Activated T-cell treated with anti-CD3 and anti-CD28 coated beads for 48 hours (primary cell): ENCODE data around the gene EPG5.
"Not testable (repeated sequence)": the region's sequence is repeated elsewhere in the genome, so short reads cannot be mapped to it uniquely, and the experiment has no call there.

Experiments used
- DNase-seq: peaks from one replicate; pipeline ENCODE4 v3.0.0-alpha.2; 2020; ENCODE audit warnings: low read depth

EPG5 gene

DNA sequence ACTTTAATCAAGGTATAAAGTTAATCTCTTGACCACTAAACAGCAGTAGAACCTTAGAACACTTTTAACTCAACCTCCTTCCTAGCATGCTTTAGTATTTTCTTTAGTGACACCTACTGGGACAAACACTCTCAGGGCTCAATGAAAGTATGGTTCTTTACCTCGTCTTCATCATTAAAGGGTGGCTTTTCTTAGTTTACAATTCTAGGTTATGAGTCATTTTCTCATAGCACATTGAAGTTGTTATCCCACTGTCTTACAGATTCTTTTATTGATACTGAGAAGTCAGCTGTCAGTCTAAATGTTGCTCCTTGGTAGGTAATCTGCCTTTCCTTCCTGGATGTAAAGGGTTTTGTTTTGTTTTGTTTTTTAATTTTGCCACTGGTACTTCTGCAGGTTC is 103.7 kb downstream of the EPG5 start:
- DNase-seq: no peak

DNA sequence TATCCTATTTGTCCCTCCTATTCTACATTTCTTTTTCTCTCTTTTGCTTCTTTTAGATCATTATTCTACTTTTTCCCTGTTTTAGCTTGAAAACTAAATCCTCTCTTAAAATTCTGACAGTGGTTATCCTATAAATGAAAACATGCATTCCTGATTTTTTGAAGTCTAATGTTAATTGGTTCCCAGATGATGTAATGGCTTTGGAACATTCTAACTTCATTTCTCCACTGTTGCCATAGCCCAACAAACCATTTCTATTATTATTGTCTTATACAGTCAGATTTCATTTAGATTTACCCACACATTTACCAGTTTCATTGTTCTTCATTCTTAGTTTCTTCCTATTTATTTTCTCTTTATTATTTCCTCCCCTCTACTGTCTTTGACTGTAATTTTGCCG is 105.2 kb downstream of the EPG5 start:
- DNase-seq: no peak

DNA sequence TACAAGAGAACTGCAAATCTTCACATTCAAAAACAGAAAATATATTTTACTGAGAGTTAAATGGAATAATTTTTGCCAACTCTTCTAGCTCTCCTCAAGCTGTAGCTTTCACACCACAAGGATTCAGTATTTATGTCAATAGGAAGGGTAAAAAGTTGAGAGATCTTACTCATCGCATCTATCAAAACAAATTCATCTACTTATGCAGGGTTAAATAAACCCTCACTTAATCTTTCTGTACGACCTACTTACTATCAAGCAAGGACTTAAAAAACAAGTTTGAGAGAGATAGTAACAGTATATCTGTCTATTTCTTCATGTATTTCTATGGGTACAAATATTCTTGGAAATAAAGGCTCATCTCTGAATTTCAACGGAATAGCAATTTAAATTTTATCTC is 106.2 kb downstream of the EPG5 start:
- DNase-seq: no peak

DNA sequence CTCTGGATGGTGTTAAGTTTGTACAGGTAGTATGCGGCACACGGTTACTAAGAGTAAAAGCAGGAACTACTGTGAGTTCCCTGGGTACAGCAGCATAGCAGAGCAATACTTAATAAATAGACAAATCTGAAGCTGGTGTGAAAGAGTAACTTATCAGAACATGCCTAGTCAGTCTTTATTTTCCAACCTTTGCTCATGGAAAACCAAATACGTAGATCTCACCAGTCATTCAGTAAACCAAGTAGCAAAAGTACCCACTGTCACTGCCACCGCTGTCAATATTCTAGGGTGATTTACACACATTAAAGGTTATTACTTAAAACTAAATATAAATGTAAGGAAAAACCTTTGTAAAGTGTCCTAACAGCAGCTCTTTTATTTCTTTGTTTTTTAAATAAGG is 106.6 kb downstream of the EPG5 start:
- no peak for DNase-seq

DNA sequence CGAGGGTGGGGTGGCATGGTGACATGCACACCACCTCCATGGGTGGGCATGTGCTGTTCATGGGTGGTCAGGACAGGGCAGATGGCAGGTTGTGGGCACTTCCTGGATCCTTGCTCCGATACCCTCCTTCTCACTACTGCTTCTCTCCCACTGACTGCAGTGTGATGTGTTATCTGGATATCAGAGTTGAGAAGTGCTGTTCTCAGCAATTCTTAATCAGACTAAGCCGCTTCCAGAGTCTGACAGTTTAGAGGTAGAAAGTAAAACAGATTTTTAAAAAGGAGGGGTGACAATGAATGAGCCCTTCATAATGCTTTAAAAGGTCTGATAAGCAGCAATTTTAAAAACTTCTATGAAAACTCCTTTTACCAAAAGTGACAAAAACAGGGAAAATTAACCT is 107.8 kb downstream of the EPG5 start:
- no peak for DNase-seq

DNA sequence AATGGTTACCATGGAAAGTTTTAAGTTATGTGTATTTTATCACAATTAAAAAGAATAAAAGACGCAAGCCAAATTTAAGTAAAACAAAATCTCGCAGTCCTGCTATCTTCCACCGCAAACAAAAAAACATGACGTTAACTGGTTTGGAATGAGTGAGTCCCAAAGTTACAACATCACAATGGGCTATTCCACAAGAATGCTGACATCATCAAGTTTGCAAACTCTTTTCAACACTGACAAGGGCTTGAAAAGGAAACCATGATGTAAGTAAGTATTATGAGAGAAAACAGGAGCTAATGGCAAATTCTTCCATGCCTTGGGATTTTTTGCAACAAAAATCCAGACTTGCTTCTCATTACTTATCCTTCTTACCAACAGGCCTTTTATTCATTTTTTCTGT is 110.6 kb downstream of the EPG5 start:
- no peak for DNase-seq

DNA sequence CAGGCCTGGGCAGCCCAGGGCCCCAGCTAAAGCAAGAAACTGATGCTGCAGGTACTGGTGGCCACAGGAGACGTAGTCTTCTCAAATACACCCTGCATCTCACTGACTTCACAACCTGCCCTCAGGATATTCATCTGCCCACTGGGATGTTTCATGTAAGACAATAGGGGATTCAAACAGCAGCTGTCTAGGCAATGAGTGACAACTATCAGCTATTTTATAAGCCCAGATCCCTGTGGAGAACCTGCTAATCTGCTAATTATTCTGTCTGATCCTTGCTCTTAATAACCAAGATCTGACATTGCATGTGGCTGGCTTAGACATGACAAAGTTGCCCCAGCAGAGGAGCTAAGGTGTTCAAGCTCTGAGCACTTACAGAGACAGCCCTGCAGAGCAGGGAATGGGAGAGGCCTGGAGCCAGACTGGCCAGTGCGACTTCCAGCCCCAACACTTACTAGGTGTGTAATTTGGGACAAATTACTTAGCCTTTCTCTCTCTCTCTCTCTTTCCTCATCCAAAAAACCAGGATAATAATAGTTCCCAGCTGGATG is 113.0 kb downstream of the EPG5 start:
- no peak for DNase-seq

DNA sequence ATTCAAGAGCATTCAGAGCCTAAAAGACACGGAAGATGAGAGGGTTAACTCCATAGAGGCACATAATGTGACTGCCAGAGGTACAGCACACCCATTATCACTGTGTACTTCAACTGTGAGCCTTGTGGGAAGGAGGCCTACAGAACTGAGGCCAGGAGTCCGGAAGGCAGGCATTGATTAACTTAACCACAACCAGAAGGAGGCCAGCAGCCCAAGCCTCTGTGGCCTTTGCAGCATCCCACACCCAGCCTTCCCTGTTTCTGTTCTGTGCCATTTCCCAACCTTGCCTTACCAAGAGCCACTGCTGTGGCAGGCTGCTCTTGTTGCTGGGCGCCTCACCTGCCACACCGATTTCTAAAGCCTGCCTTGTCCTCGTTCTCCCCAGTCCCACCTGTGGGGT is 114.5 kb downstream of the EPG5 start:
- no peak for DNase-seq

DNA sequence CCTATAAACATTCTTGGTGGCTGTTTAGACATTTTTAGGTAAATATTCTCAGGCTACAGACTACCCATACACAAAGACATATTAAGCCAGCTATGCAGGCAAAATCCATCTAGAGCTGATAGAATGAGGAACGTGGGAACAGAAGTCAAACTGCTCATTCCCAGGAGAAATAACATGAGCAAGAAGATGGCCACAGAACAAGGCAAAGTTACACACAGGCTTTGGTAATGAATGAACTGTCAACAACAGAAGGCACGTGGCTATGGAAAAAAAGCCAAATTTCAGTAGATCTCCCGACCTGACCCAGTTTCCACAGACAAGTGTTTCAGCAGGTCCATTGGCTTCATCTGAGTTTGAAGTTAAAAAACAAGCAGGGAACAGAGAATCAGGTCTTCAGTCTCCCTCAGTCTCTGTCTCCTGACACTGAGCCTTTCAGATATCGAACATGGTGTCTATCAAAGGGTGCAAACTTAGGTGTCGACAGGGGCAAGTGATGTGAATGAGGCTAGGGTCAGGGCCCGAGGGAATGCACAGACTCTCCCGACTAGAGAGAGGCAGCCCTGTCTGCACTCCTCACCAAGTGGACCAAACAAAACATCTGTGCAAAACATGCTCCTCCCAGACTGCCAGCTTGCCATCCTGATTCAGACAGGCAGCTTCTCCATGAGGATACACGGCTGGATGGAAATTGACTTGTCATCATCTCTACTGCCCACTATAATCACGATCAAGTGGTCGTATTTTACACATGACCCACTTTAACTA is 115.8 kb downstream of the EPG5 start:
- no peak for DNase-seq

DNA sequence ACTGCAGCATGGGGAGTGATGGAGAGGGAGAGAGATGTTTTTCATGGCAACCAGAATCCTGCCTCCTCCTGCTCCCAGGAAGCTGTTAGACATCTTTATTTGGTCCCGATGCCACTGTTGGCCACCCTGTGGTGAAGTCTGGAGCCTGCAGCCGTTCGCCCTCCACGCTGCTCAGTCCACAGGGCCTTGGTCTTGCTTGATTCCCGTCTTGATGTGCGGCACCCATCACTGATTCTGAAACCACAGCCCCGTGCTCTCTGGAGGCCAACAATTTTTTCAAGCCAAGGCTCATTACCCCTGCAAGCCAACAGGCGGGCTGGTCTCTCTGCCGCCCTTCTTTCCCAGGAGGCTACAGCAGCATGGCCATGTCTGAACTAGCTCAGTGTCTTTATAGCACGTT is 117.1 kb downstream of the EPG5 start:
- no peak for DNase-seq

DNA sequence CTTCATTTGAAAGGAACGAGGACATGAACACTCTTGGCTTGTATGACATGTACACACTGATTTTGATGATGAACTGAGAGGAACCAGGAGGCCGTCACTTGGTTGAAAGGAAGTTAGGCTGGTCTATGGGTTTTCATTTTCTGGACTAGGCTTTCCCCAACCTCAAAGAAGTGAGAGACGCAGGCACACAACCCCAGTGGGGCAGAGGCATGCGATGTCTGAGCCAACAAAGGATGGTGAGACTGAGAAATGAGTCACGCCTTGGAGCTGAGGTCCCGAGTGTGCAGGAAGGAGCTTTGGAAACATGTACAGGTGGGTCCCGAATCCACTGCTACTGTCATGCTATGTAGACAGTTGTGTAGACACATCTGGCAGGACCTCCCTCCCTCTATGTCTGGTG is 117.6 kb downstream of the EPG5 start:
- no peak for DNase-seq

DNA sequence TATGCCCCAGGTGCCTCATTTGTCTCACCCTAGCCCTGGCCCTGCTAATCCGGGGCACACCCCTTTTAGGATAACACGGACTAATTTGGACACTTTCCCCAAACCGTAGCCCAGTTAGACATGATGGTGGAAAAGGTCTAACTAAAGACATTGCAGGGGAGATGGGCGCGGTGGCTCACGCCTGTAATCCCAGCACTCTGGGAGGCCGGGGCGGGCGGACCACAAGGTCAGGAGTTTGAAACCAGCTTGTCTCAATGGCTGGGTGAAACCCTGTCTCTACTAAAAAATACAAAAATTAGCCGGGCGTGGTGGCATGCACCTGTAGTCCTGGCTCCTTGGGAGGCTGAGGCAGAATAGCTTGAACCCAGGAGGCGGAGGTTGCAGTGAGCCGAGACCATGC is 118.5 kb downstream of the EPG5 start:
- DNase-seq: not testable (repeated sequence)

DNA sequence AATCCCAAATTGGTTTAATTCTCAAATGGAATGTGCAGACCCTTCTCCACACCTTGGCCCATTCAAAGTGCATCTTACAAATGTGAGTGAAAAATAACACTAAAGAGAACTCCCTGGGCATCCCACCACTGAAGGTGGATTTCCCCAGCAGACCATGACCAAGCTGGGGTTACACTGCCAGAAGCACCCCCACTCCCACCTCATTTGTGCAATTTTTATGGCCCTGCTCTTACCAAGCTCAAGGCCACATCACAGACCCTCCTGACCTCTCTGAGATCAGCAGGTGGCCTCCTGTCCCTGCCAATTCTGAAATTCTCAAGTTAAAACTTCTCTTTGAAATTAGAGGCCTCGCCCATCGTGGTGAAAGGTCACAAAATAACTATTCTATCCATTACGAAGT is 120.0 kb downstream of the EPG5 start:
- no peak for DNase-seq

DNA sequence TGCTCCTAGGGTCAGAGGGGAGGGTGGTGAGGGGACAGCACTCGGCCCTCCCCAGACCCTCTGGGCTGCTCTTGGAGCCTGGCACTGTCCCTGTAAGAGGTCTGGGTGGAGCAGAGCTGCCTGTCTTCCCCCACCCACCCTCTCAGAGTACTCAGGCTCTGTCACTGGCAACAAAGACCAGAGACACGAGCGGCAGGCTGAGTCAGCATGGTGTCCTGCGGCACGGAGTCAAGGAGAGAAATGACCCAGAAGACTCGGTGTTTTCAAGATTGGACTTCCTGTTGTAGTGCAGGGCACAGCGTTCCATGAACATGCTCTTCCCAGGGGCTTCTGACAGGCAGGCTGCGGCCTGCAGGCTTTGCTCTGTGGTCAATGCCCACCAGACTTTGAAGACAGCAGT is 121.7 kb downstream of the EPG5 start:
- no peak for DNase-seq

DNA sequence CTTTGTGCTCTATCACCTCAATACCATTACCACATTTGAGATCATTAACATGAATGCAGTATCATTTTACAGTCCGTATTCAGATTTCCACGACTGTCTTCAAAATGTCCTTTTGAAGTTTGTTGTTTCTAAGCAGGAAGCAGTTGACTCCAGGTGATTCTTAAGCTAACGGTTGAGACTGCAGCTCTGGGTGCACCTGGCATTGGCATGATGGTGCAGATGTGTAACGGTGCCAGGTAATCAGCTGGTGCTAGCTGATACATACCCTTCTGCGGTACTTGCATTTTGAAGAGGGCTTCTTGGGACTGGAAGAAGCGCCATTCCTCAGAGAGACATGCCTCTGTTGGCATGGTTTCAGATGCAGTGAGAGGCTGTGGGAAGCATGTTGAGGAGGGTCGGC is 122.2 kb downstream of the EPG5 start:
- no peak for DNase-seq

DNA sequence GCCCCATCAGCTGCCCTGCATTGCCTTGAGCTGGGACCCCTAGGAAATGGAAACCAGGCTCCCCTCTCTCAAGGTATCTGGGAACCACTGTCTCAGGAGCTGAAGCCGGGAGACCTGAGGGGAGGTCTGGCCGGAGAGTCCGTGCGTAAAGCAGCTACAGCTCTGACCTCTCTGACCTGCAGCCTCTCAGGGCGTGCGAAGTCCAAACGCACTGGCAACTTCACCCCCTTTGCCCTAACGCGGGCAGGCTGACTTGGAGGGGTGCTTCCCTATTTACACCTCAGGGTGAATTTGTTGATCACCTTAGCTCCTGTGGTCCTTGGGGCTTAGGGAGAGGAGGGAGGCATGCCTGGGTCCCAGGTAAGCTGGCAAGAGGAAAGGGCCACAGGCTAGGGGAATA is 124.1 kb downstream of the EPG5 start:
- no peak for DNase-seq

DNA sequence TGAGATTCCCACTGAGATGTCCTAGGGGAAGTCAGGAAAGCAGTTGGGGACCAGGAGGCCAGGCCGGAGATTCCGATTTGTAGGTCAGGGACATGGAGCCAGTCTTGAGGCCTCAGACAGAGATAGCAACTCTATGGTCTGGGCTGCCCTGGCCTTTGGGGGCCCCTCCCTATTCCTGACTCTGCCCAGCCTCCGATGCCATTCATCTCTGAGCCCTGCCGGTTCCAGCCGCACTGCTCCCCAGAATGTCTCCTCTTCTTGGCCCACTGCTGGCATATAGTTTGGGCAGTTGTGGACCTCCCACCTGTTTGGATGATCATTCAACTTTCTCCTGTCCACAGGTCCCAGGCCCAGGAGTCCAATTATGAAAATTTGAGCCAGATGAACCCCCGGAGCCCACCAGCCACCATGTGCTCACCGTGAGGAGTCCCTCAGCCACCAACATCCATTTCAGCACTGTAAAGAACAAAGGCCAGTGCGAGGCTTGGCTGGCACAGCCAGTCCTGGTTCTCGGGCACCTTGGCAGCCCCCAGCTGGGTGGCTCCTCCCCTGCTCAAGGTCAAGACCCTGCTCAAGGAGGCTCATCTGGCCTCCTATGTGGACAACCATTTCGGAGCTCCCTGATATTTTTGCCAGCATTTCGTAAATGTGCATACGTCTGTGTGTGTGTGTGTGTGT is 125.2 kb downstream of the EPG5 start:
- no peak for DNase-seq

DNA sequence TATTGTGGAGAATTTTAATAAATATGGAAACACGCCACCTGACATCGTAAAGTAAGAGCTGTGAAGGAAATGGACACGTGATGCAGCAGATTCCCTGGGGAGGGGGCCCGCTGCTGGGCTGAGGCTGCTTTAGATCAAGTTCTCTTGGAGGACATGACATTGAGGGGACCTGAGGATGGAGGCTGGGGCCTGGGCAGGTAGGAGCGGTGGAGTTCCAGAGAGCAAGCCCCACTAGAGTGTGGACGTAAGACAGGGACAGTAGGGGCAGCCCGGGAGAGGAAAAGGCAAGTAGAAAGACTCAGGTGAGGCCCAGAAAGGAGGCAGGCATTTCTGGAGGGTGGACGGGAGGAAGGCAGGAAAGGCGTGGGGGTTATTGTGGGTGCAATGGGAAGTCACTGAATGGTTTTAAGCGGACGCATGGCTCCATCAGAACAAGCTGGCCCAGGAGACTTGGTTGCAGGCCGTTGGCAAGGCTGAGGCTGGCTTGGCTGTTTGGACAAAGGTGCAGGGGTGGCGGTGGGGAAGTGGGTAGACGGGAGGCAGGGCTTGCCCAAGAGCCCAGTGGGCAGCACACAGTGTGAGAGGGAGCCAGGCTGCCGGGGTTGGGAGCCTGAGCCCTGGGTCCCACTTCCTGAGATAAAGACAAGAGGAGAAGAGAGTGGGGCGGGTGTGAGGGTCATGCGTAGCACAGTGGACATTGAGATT is 125.9 kb downstream of the EPG5 start:
- no peak for DNase-seq

DNA sequence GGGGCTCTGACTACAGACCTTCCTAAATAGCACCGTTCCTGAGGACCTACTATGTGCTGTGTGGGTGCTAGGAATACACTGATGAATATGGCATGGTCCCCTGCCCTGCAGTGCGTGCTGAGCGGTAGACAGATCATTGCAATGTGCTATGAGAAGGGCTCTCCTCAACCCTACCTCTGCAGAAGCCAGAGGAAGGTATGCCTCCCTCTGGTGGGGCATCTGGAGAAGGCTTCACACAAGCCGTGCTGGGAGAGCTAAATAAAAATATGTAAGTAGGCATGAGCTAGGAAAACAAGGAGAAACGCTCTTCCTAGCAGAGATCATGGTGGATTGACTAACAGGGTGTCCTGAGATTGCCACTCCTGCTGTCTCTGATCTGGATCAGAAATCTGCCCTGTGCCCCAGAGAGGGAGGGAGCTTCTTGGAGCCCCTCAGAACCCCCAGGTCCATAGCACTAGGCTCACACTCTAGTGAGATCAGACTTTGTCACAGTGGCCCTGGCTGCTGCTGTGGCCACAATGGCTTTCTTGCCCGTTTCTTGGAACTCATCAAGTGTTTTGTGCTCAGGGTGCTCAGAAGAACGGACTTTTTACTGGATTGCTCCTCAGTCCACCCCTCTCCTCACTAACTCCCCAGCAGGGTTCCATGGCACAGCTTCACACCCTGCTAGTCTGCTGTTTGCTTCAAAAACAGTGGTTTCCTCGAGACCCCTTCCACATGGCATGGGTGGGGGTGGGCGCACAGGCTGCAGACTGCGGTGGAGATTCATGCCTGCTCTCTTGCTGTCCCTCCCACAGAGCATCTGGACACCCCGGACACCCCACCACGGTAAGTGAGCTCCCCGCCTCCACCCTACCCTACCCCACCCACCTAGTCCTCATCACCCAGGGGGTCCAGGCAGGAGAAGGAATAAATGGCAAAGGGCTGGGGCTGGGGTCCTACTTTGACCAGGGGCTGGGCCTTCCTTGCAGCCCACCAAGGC is 127.4 kb downstream of the EPG5 start:
- no peak for DNase-seq

DNA sequence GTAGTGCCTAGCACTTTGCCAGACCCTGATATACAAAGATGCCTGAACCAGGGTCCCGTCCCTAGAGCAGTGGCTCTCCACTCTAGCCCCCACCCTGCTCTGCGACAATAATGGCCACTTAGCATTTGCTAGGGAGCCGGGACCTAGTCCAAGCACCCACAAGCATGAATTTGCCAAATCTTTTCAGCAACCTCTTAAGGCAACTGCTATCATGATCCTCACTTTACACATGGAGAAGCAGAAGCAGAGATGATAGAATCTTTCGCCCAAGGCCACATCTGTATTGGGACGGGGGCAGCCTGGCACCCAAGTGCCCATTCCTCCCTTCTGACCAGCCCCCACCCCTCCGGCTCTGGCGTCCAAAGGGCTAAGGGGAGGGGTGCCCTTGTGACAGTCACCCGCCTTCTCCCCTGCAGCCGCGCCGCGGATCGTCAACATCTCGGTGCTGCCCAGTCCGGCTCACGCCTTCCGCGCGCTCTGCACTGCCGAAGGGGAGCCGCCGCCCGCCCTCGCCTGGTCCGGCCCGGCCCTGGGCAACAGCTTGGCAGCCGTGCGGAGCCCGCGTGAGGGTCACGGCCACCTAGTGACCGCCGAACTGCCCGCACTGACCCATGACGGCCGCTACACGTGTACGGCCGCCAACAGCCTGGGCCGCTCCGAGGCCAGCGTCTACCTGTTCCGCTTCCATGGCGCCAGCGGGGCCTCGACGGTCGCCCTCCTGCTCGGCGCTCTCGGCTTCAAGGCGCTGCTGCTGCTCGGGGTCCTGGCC is 128.6 kb downstream of the EPG5 start:
- DNase-seq: no peak
